H1 (cell line): ENCODE results near the gene DYSF. TPM values are rescaled to one million over a fixed set of nuclear protein-coding genes. Genes with fewer than 3 reads are reported as not detected.
A peak's percentile ranks its signal among the peaks of the same experiment; 100 is the strongest.

Experiments used
- CTCF ChIA-PET: fragments of 300-600 bp; sonication (Branson Sonifier 250); formaldehyde crosslinking; loops from one replicate; lab custom pipeline; 2021; ENCODE audit not compliant: partially characterized antibody; lab: Charles Lee
- POLR2A ChIA-PET: fragments of 300-600 bp; sonication (Branson Sonifier 250); formaldehyde crosslinking; loops from one replicate; lab custom pipeline; 2021; ENCODE audit warnings: inconsistent platforms; ENCODE audit not compliant: partially characterized antibody; lab: Charles Lee
- DNase-seq, 2 experiments: peaks; one replicate each; pipeline versions ENCODE4 v3.0.0 to v3.0.0-alpha.2; 2010 to 2022; ENCODE audit warnings: low spot score in 2 of 2, low read depth in 1 of 2, mixed read lengths in 1 of 2
- FAIRE-seq: peaks from 2 replicates; lab custom pipeline; 2011; peaks lifted over from hg19 to GRCh38; lab: Jason Lieb, UNC
- H2AFZ ChIP-seq: 2 replicates; pipeline ENCODE4 v1.8.1; 2012; ENCODE audit warnings: low read length, inconsistent platforms
- H2AK5ac ChIP-seq: 2 replicates; pipeline ENCODE4 v1.6.1; 2013; ENCODE audit warnings: low read depth, low read length
- H2BK120ac ChIP-seq: replicated peaks from 2 replicates; pipeline ENCODE3; 2013; ENCODE audit warnings: low read depth, low read length, inconsistent platforms
- H2BK12ac ChIP-seq: 2 replicates; pipeline ENCODE4 v1.6.1; 2013; ENCODE audit warnings: low read depth, low read length
- H2BK15ac ChIP-seq: 2 replicates; pipeline ENCODE4 v1.6.1; 2013; ENCODE audit warnings: low read length
- H2BK20ac ChIP-seq: 2 replicates; pipeline ENCODE4 v1.6.1; 2013; ENCODE audit warnings: low read length
- H2BK5ac ChIP-seq: 2 replicates; pipeline ENCODE4 v1.6.1; 2013; ENCODE audit warnings: low read depth, low read length
- H3K14ac ChIP-seq: 2 replicates; pipeline ENCODE4 v1.6.1; 2013; ENCODE audit warnings: inconsistent platforms; ENCODE audit not compliant: insufficient read length
- H3K18ac ChIP-seq: 2 replicates; pipeline ENCODE4 v1.6.1; 2013; ENCODE audit warnings: low read length; ENCODE audit errors: extremely low read depth
- H3K23ac ChIP-seq: 2 replicates; pipeline ENCODE4 v1.6.1; 2013; ENCODE audit warnings: inconsistent platforms; ENCODE audit not compliant: insufficient read length
- H3K23me2 ChIP-seq: 2 replicates; pipeline ENCODE4 v1.6.1; 2013; ENCODE audit warnings: low read depth, low read length
- H3K27ac ChIP-seq: 2 replicates; pipeline ENCODE4 v1.6.1; 2011; ENCODE audit warnings: low read depth, low read length, inconsistent platforms
- H3K27me3 ChIP-seq, 4 experiments: replicated peaks in 1 of 4; 1 replicate in 1 of 4; 2 replicates in 3 of 4; pipeline versions ENCODE4 v1.6.1 to v1.8.1; 2011 to 2013; ENCODE audit warnings: low read length in 3 of 4, mild to moderate bottlenecking in 3 of 4, inconsistent platforms in 2 of 4, mixed read lengths in 2 of 4, moderate library complexity in 1 of 4; ENCODE audit not compliant: control insufficient read depth in 3 of 4, insufficient read depth in 3 of 4; ENCODE audit errors: extremely low read depth in 1 of 4
- H3K36me3 ChIP-seq, 4 experiments: 2 replicates each; pipeline versions ENCODE4 v1.6.1 to v1.8.1; 2011 to 2013; ENCODE audit warnings: mild to moderate bottlenecking in 4 of 4, low read length in 3 of 4, moderate library complexity in 2 of 4, control low read depth in 1 of 4, inconsistent platforms in 1 of 4; ENCODE audit not compliant: insufficient read depth in 4 of 4, control insufficient read depth in 2 of 4
- H3K4ac ChIP-seq: replicated peaks from 2 replicates; pipeline ENCODE3; 2013; ENCODE audit warnings: low read length, low read depth, mixed read lengths, inconsistent platforms; ENCODE audit not compliant: insufficient read length
- H3K4me1 ChIP-seq, 4 experiments: replicated peaks in 1 of 4; 1 replicate in 1 of 4; 2 replicates in 3 of 4; pipeline versions ENCODE4 v1.6.1 to v1.8.1; 2011 to 2013; ENCODE audit warnings: low read length in 3 of 4, inconsistent platforms in 2 of 4, mixed read lengths in 1 of 4; ENCODE audit not compliant: insufficient read depth in 4 of 4, control insufficient read depth in 3 of 4
- H3K4me2 ChIP-seq, 2 experiments: 2 replicates each; pipeline versions ENCODE4 v1.6.1 to v1.8.1; 2011 to 2013; ENCODE audit warnings: low read depth in 2 of 2, low read length in 2 of 2, control low read depth in 1 of 2, inconsistent platforms in 1 of 2, mild to moderate bottlenecking in 1 of 2; ENCODE audit not compliant: insufficient read depth in 1 of 2
- H3K4me3 ChIP-seq, 4 experiments: fragments of 200-600, 300-600 bp in 1 of 4; sonication (generic), shearing (Covaris generic), sonication (Bioruptor Twin) in 1 of 4; 2 replicates each; pipeline versions ENCODE4 v1.5.1 to v1.8.1; 2011 to 2016; ENCODE audit warnings: low read length in 4 of 4, low read depth in 3 of 4, control low read depth in 2 of 4, inconsistent platforms in 2 of 4, mild to moderate bottlenecking in 2 of 4, mixed read lengths in 1 of 4, moderate library complexity in 1 of 4; ENCODE audit not compliant: insufficient read depth in 2 of 4; ENCODE audit errors: extremely low read depth in 1 of 4
- H3K56ac ChIP-seq: replicated peaks from 2 replicates; pipeline ENCODE3; 2013; ENCODE audit warnings: low read depth, mild to moderate bottlenecking, mixed read lengths, low read length, inconsistent platforms; ENCODE audit not compliant: insufficient read length
- H3K79me1 ChIP-seq: 2 replicates; pipeline ENCODE4 v1.6.1; 2013; ENCODE audit warnings: low read depth, low read length, control low read depth
- H3K79me2 ChIP-seq, 2 experiments: 2 replicates each; pipeline versions ENCODE4 v1.6.1 to v1.8.1; 2012 to 2013; ENCODE audit warnings: low read length in 2 of 2, mild to moderate bottlenecking in 2 of 2, inconsistent platforms in 1 of 2; ENCODE audit not compliant: insufficient read depth in 2 of 2, control insufficient read depth in 1 of 2
- H3K9ac ChIP-seq, 4 experiments: replicated peaks in 1 of 4; 1 replicate in 1 of 4; 2 replicates in 3 of 4; pipeline versions ENCODE4 v1.6.1 to v1.8.1; 2011 to 2013; ENCODE audit warnings: low read depth in 3 of 4, low read length in 3 of 4, control low read depth in 2 of 4, mild to moderate bottlenecking in 2 of 4, moderate library complexity in 2 of 4, inconsistent platforms in 1 of 4; ENCODE audit errors: extremely low read depth in 1 of 4
- H3K9me3 ChIP-seq, 2 experiments: 2 replicates each; pipeline versions ENCODE4 v1.6.1 to v1.8.1; 2012 to 2013; ENCODE audit warnings: mild to moderate bottlenecking in 2 of 2, moderate library complexity in 2 of 2, control low read depth in 1 of 2, inconsistent platforms in 1 of 2, low read depth in 1 of 2, low read length in 1 of 2, mixed read lengths in 1 of 2; ENCODE audit not compliant: insufficient read depth in 2 of 2
- H4K20me1 ChIP-seq, 2 experiments: replicated peaks in 1 of 2; 2 replicates each; pipeline versions ENCODE3 to v1.8.1; 2011 to 2013; ENCODE audit warnings: inconsistent platforms in 2 of 2, low read length in 2 of 2, mild to moderate bottlenecking in 1 of 2; ENCODE audit not compliant: insufficient read depth in 2 of 2, control insufficient read depth in 1 of 2
- H4K5ac ChIP-seq: 2 replicates; pipeline ENCODE4 v1.6.1; 2013; ENCODE audit warnings: low read length, low read depth, mixed read lengths, inconsistent platforms; ENCODE audit not compliant: insufficient read length
- H4K8ac ChIP-seq: 2 replicates; pipeline ENCODE4 v1.8.0; 2013; ENCODE audit warnings: mild to moderate bottlenecking, moderate library complexity, low read length, inconsistent platforms; ENCODE audit not compliant: insufficient read depth; ENCODE audit errors: extremely low read depth
- H4K91ac ChIP-seq: replicated peaks from 2 replicates; pipeline ENCODE3; 2013; ENCODE audit warnings: low read length, mixed read lengths, inconsistent platforms; ENCODE audit not compliant: insufficient read length
- ATF2 ChIP-seq: IDR thresholded peaks from 2 replicates; pipeline ENCODE4 v1.6.1; 2012; ENCODE audit warnings: low read length, inconsistent platforms
- BCL11A ChIP-seq, 2 experiments: IDR thresholded peaks; one replicate each; pipeline ENCODE4 v1.6.1; 2011; ENCODE audit warnings: low read depth in 2 of 2, low read length in 2 of 2, mild to moderate bottlenecking in 2 of 2
- EP300 ChIP-seq, 2 experiments: IDR thresholded peaks; 1 replicate in 1 of 2; 2 replicates in 1 of 2; pipeline ENCODE4 v1.6.1; 2011 to 2012; ENCODE audit warnings: low read depth in 2 of 2, low read length in 2 of 2, mild to moderate bottlenecking in 2 of 2, borderline replicate concordance in 1 of 2, inconsistent platforms in 1 of 2, moderate library complexity in 1 of 2
- KDM4A ChIP-seq: IDR thresholded peaks from one replicate; pipeline ENCODE4 v1.7.1; 2012; ENCODE audit warnings: low read depth, mild to moderate bottlenecking, moderate library complexity, low read length, inconsistent platforms; ENCODE audit not compliant: severe bottlenecking
- NRF1 ChIP-seq: IDR thresholded peaks from 2 replicates; pipeline ENCODE4 v1.6.1; 2011; ENCODE audit warnings: mild to moderate bottlenecking, low read depth, low read length, improper control_type of control experiment
- PHF8 ChIP-seq: fragments of 200-600 bp; sonication (generic); conservative IDR thresholded peaks from 2 replicates; pipeline ENCODE4 v1.7.1; 2012; ENCODE audit warnings: low read depth, mild to moderate bottlenecking, inconsistent platforms, low read length, moderate library complexity
- RNF2 ChIP-seq: fragments of 200-900, 300-1000 bp; sonication (generic); IDR thresholded peaks from 2 replicates; pipeline ENCODE4 v1.7.1; 2016; ENCODE audit warnings: borderline replicate concordance, low read depth, mild to moderate bottlenecking, antibody characterized with exemption, low read length; ENCODE audit not compliant: poor library complexity, severe bottlenecking; ENCODE audit errors: missing control alignments
- SIN3A ChIP-seq, 2 experiments: IDR thresholded peaks in 1 of 2; conservative IDR thresholded peaks in 1 of 2; 2 replicates each; pipeline ENCODE4 v1.6.1; 2011 to 2012; ENCODE audit warnings: low read length in 2 of 2, improper control_type of control experiment in 1 of 2, low read depth in 1 of 2, mild to moderate bottlenecking in 1 of 2
- TCF12 ChIP-seq: IDR thresholded peaks from 2 replicates; pipeline ENCODE4 v1.6.1; 2011; ENCODE audit warnings: low read depth, mild to moderate bottlenecking, low read length
- WGBS, 2 experiments: shearing (Covaris generic) in 1 of 2; methylation state at CpG; one replicate each; pipeline versions ENCODE4 v1.1.6 to v1.1.7; 2013 to 2015; ENCODE audit warnings: low lambda C conversion rate in 2 of 2, mixed read lengths in 2 of 2, inconsistent platforms in 1 of 2, low coverage in 1 of 2, missing lambda C conversion rate in 1 of 2; ENCODE audit not compliant: insufficient replicate concordance in 2 of 2, insufficient coverage in 1 of 2, insufficient read length in 1 of 2; ENCODE audit errors: extremely low coverage in 1 of 2, missing lambda C conversion rate in 1 of 2; 5-methylcytosine and 5-hydroxymethylcytosine counted together
- polyA plus RNA-seq, 7 experiments: library from polyadenylated mRNA; depleted of rRNA in 3 of 7; stranded (reverse) in 5 of 7; unstranded in 2 of 7; fragments of >200 nt in 5 of 7; fragments of 200-250 nt in 2 of 7; gene quantifications; 1 replicate in 5 of 7; 2 replicates in 1 of 7; 4 replicates in 1 of 7; pipeline versions ENCODE4 v1.2.1 to v1.2.3, GENCODE V29; 2011 to 2013; ENCODE audit warnings: missing spikeins in 2 of 7, mixed read lengths in 2 of 7
- total RNA-seq: library from RNA; stranded (reverse); fragmentation: NEBNext Ultra II Directional; extraction: Animal tissue kit (Norgen Biotek cat#: 25700); gene quantifications from 2 replicates; pipeline ENCODE4 v1.2.1, GENCODE V29; 2021

Gene DYSF
- total and polyA plus RNA-seq, 2 of the 8 experiments (the other 6 are each of a cell fraction or from before 2014, with no cell fraction given) = 5.8 to 7.1 TPM

DNA sequence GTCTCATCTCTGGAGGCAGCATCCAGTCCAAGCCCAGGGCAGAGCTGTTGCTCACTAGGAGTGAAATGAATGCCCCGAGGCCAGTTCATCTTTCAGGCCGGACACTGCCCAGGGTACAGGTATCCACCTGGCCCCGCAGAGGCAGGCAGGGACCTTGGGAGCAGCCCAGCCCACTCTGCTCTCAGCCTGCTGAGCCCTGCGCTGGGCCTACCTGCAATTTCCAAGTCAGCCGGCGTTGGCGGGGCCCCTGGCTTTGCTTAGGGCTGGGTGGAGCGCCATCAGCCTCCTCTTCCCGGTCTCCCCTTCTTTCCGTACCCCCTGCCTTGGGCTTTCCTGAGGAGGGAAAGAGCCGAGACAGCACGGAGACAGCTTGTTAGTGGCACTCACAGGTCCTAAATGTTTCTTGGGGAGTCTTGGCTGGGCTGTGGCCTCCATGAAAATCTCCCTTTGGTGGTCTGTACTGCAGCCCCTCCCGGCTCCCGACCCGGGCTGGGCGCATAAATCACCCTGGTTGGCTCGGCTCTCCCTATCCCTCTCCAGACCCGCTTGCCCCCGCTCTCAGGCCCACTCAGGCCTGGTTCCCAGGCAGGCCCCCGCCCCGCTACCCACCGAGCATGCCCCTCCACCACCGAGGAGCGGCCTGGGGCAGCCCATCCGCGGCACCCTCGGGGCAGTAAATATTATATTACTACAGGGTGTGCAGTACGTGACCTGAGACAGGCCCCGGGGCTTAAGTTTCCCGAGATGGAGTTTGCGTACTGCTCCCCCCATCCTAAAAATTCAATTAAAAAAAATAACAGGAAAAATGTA is 106.7 kb downstream of the DYSF start:
- no peak for DNase-seq
- Histone ChIP-seq H3K79me1 (no peaks in the 10 kb centered on the region), H3K23me2 (no peaks in the 10 kb centered on the region), H4K8ac (peak overlapping the region; percentile 82), H3K9me3 (no peaks in the 10 kb centered on the region), H2BK120ac (no peak overlapping the region), H4K5ac (no peak overlapping the region), H2AK5ac (no peak overlapping the region), H3K4me1 (peaks cover 0 to 6% (median 0%) of the 10 kb centered on the region in 4 experiments; a peak in 3 of 7 replicates), H3K79me2 (no peaks in the 10 kb centered on the region), H2BK12ac (no peak overlapping the region), H3K18ac (no peak overlapping the region), H3K4ac (no peak overlapping the region), H3K23ac (no peak overlapping the region), H3K9ac (no peak overlapping the region), H3K4me2 (no peak overlapping the region), H2AFZ (no peak overlapping the region), H3K36me3 (no peaks in the 10 kb centered on the region), H3K14ac (no peak overlapping the region), H3K27me3 (no peaks in the 10 kb centered on the region), H3K27ac (no peak overlapping the region), H3K56ac (no peak overlapping the region), H2BK5ac (no peak overlapping the region), H2BK15ac (no peak overlapping the region), H4K91ac (no peak overlapping the region), H2BK20ac (no peak overlapping the region), H3K4me3 (no peak overlapping the region), H4K20me1 (no peaks in the 10 kb centered on the region)
- CTCF ChIA-PET = interaction anchor here (1.0 to 22.8 kb wide), 9 partner anchors 8 to 590 kb away, joined by 3 to 386 read pairs (median 6); no protein-coding TSS in a partner anchor
- POLR2A ChIA-PET = interaction anchor here (0.8 kb wide), 1 partner anchor 52 kb away, joined by 3 read pairs; no protein-coding TSS in a partner anchor
- FAIRE-seq = no peak
- 91% methylated on average over 22 of the region's 31 CpGs; no CpG with 5 or more reads in 1 of the 2 experiments for WGBS, 2 experiments
- TF ChIP-seq NRF1 (no peak), KDM4A (no peak), SIN3A (conservative IDR thresholded peaks at IDR 0.05 in 1 of 2, IDR thresholded peaks at IDR 0.05 in 1 of 2; ENCODE audit: low read depth in 1 of 2, low read length in 2 of 2) (no peak), ATF2 (no peak), TCF12 (no peak), EP300 (IDR thresholded peaks at IDR 0.05; ENCODE audit: borderline replicate concordance in 1 of 2, low read depth in 2 of 2, low read length in 2 of 2) (no peak), PHF8 (no peak), BCL11A (IDR thresholded peaks at IDR 0.05; ENCODE audit: low read depth in 2 of 2, low read length in 2 of 2) (no peak), RNF2 (no peak)
